ENCODE results near the gene MBD3L5.

DNA sequence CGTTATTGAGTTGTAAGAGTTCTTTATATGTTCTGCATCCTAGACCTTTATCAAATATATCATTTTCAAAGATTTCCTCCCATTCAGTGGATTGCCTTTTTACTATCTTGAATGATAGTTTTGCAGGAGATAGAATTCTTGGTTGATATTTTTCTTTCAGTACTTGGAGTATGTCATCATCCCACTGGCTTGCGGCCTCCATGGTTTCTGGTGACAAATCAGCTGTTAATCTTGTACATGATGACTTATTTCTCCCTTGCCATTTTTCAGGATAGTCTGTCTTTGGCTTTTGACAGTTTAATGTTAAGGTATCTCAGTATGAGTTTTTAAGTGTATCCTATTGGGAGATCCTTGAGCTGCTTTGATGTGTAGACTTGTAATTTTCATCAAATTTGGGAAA lies 47.6 kb downstream of the MBD3L5 start:
- TF ChIP-seq, protein P1, sequence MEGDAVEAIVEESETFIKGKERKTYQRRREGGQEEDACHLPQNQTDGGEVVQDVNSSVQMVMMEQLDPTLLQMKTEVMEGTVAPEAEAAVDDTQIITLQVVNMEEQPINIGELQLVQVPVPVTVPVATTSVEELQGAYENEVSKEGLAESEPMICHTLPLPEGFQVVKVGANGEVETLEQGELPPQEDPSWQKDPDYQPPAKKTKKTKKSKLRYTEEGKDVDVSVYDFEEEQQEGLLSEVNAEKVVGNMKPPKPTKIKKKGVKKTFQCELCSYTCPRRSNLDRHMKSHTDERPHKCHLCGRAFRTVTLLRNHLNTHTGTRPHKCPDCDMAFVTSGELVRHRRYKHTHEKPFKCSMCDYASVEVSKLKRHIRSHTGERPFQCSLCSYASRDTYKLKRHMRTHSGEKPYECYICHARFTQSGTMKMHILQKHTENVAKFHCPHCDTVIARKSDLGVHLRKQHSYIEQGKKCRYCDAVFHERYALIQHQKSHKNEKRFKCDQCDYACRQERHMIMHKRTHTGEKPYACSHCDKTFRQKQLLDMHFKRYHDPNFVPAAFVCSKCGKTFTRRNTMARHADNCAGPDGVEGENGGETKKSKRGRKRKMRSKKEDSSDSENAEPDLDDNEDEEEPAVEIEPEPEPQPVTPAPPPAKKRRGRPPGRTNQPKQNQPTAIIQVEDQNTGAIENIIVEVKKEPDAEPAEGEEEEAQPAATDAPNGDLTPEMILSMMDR (IDR thresholded peaks at IDR 0.05; ENCODE audit: low read depth, low read length): no peak
- TF ChIP-seq EZH2phosphoT487 (IDR thresholded peaks at IDR 0.05; ENCODE audit: low read depth): no peak

Measured in OCI-LY3 (cell line).